ENCODE results near the gene P2RY11. TPM values are rescaled to one million over a fixed set of nuclear protein-coding genes. Genes with fewer than 3 reads are reported as not detected.

The P2RY11 gene
- polyA plus RNA-seq: 10 to 100 TPM in 1 of 3 donors, 1 to 10 TPM in 2; 3.6 to 10.7 (median 4.3) TPM

- H3K27ac ChIP-seq (ENCODE audit: low read depth, low read length): no peak within 1 kb of the TSS
- 45 to 79% (median 46%) methylated on average over 8 of the region's 8 CpGs for WGBS, 3 donors
Observed at GRCh38 chr19:10111405-10111811, at the start of gene P2RY11. TSS of gene P2RY11 (plus strand) at chr19:10111693. CDS start at chr19:10111722, 29 bp downstream.

GRCh38 chr19:10061717-10062310 lies 49.7 kb upstream of the P2RY11 start:
- WGBS, 3 donors: 28 to 33% (median 30%) methylated on average over 14 to 21 of the region's 21 CpGs
- no peak overlapping the region for H3K27ac ChIP-seq (ENCODE audit: low read depth, low read length)

- 49 to 53% (median 50%) methylated on average over 4 of the region's 4 CpGs for WGBS, 3 donors
- H3K27ac ChIP-seq (ENCODE audit: low read depth, low read length): no peak overlapping the region
Observed at GRCh38 chr19:10068205-10068604, 43.3 kb upstream of the P2RY11 start.

- 63 to 73% (median 64%) methylated on average over 6 of the region's 6 CpGs for WGBS, 3 donors
- H3K27ac ChIP-seq (ENCODE audit: low read depth, low read length): no peak overlapping the region
Observed at GRCh38 chr19:10069046-10069445, 42.4 kb upstream of the P2RY11 start.

- 65 to 74% (median 74%) methylated on average over 22 of the region's 22 CpGs for WGBS, 3 donors
- no peak overlapping the region for H3K27ac ChIP-seq (ENCODE audit: low read depth, low read length)
Observed at GRCh38 chr19:10070730-10071446, 40.6 kb upstream of the P2RY11 start.

GRCh38 chr19:10074153-10074552 lies 37.3 kb upstream of the P2RY11 start:
- 49 to 58% (median 57%) methylated on average over 2 of the region's 2 CpGs for WGBS, 3 donors
- no peak overlapping the region for H3K27ac ChIP-seq (ENCODE audit: low read depth, low read length)

GRCh38 chr19:10076535-10076934 lies 35.0 kb upstream of the P2RY11 start:
- 73 to 85% (median 81%) methylated on average over 6 of the region's 6 CpGs for WGBS, 3 donors
- H3K27ac ChIP-seq (ENCODE audit: low read depth, low read length): no peak overlapping the region

- no peak overlapping the region for H3K27ac ChIP-seq (ENCODE audit: low read depth, low read length)
- WGBS, 3 donors: 52 to 65% (median 59%) methylated on average over 8 of the region's 8 CpGs
Observed at GRCh38 chr19:10078329-10078728, 33.2 kb upstream of the P2RY11 start.

GRCh38 chr19:10079031-10079453 lies 32.5 kb upstream of the P2RY11 start:
- 20 to 62% (median 58%) methylated on average over 7 of the region's 7 CpGs for WGBS, 3 donors
- H3K27ac ChIP-seq (ENCODE audit: low read depth, low read length): no peak overlapping the region

- WGBS, 3 donors: 78 to 84% (median 80%) methylated on average over 9 of the region's 9 CpGs
- no peak overlapping the region for H3K27ac ChIP-seq (ENCODE audit: low read depth, low read length)
Observed at GRCh38 chr19:10083911-10084310, 27.6 kb upstream of the P2RY11 start.

- no peak overlapping the region for H3K27ac ChIP-seq (ENCODE audit: low read depth, low read length)
- WGBS, 3 donors: 68 to 74% (median 73%) methylated on average over 3 of the region's 3 CpGs
Observed at GRCh38 chr19:10084803-10085202, 26.7 kb upstream of the P2RY11 start.

GRCh38 chr19:10085641-10086590 lies 25.6 kb upstream of the P2RY11 start, which contains the start of gene SHFL:
TSS of gene SHFL (plus strand) at chr19:10086317. CDS start at chr19:10086428, 111 bp downstream.
- peak within 1 kb of the TSS; percentile 15 for H3K27ac ChIP-seq (ENCODE audit: low read depth, low read length)
- WGBS, 3 donors: 4 to 5% (median 4%) methylated on average over 55 to 80 of the region's 81 CpGs

- WGBS, 3 donors: 3 to 11% (median 5%) methylated on average over 41 to 43 of the region's 43 CpGs
- H3K27ac ChIP-seq (ENCODE audit: low read depth, low read length): peak overlapping the region; percentile 15
Observed at GRCh38 chr19:10086591-10087192, 24.8 kb upstream of the P2RY11 start.

GRCh38 chr19:10087296-10088061 lies 24.0 kb upstream of the P2RY11 start:
- WGBS, 3 donors: 89 to 91% (median 90%) methylated on average over 18 of the region's 18 CpGs
- no peak overlapping the region for H3K27ac ChIP-seq (ENCODE audit: low read depth, low read length)

GRCh38 chr19:10088949-10089554 lies 22.4 kb upstream of the P2RY11 start:
- no peak overlapping the region for H3K27ac ChIP-seq (ENCODE audit: low read depth, low read length)
- WGBS, 3 donors: 86 to 96% (median 89%) methylated on average over 6 of the region's 6 CpGs

- H3K27ac ChIP-seq (ENCODE audit: low read depth, low read length): no peak overlapping the region
- WGBS, 3 donors: 87 to 89% (median 87%) methylated on average over 15 of the region's 15 CpGs
Observed at GRCh38 chr19:10089801-10090375, 21.6 kb upstream of the P2RY11 start.

- no peak overlapping the region for H3K27ac ChIP-seq (ENCODE audit: low read depth, low read length)
- 93 to 97% (median 97%) methylated on average over 14 to 17 of the region's 17 CpGs for WGBS, 3 donors
Observed at GRCh38 chr19:10091370-10091687, 20.2 kb upstream of the P2RY11 start.
